Thyroid gland (tissue), 4 donors: ENCODE data around the gene CLDN4.

Experiments
- POLR2A ChIP-seq, 2 donors: fragments of 450-650 bp; IDR thresholded peaks; one replicate each; pipeline ENCODE4 v1.6.1; 2017; ENCODE audit warnings: antibody characterized with exemption in 2 of 2, mild to moderate bottlenecking in 2 of 2, moderate library complexity in 1 of 2
- TF ChIP-seq, protein P1 (sequence below), 6 experiments: fragments of 200-600 bp in 3 of 6; fragments of 450-650 bp in 3 of 6; sonication (generic) in 3 of 6; IDR thresholded peaks; one replicate each; pipeline ENCODE4 v1.5.1; 2016 to 2019; ENCODE audit warnings: antibody characterized with exemption in 6 of 6, mild to moderate bottlenecking in 2 of 6, inconsistent platforms in 1 of 6, moderate library complexity in 1 of 6

GRCh38 chr7:73802459-73802858 is 28.3 kb upstream of the CLDN4 start:
- TF ChIP-seq, protein P1, sequence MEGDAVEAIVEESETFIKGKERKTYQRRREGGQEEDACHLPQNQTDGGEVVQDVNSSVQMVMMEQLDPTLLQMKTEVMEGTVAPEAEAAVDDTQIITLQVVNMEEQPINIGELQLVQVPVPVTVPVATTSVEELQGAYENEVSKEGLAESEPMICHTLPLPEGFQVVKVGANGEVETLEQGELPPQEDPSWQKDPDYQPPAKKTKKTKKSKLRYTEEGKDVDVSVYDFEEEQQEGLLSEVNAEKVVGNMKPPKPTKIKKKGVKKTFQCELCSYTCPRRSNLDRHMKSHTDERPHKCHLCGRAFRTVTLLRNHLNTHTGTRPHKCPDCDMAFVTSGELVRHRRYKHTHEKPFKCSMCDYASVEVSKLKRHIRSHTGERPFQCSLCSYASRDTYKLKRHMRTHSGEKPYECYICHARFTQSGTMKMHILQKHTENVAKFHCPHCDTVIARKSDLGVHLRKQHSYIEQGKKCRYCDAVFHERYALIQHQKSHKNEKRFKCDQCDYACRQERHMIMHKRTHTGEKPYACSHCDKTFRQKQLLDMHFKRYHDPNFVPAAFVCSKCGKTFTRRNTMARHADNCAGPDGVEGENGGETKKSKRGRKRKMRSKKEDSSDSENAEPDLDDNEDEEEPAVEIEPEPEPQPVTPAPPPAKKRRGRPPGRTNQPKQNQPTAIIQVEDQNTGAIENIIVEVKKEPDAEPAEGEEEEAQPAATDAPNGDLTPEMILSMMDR (IDR thresholded peaks at IDR 0.05), result no peak
- no peak for TF ChIP-seq POLR2A (IDR thresholded peaks at IDR 0.05)
